HepG2 (cell line): ENCODE measurements around the gene DAB2. TPM values are rescaled to one million over a fixed set of nuclear protein-coding genes. Genes with fewer than 3 reads are reported as not detected.

Source experiments
- ATAC-seq: fragments of 200-7000 bp; cut with Tn5 transposase; 3 replicates; pipeline ENCODE4 v1.9.1; 2020; ENCODE audit warnings: mild to moderate bottlenecking, moderate library complexity
- BruUV-seq: library from RNA; stranded (reverse); fragments of 400-500 nt; replicated peaks from 2 replicates; lab custom pipeline; 2021; lab: Mats Ljungman, UMichigan
- CTCF ChIA-PET: fragments of 300-600 bp; formaldehyde crosslinking; extraction: SDS; loops from one replicate; lab custom pipeline; 2021; ENCODE audit warnings: low total read pairs, inconsistent platforms, low intra/inter-chr PET ratio; lab: Yijun Ruan, JAX
- POLR2A ChIA-PET: fragments of 350-600 bp; sonication (Branson Sonifier 250); formaldehyde crosslinking; loops from one replicate; lab custom pipeline; 2020; ENCODE audit warnings: antibody characterized with exemption, inconsistent platforms; lab: Yijun Ruan, JAX
- DNase-seq: peaks from one replicate; pipeline ENCODE4 v3.0.0-alpha.2; 2015; ENCODE audit warnings: low spot score
- FAIRE-seq: peaks from 3 replicates; lab custom pipeline; 2011; peaks lifted over from hg19 to GRCh38; lab: Jason Lieb, UNC
- H2AFZ ChIP-seq: one replicate; pipeline ENCODE4 v1.6.1; 2011; ENCODE audit warnings: low read length, inconsistent platforms
- H3K27ac ChIP-seq: fragments of 300-600 bp; 3 replicates; pipeline ENCODE4 v1.8.0; 2011; ENCODE audit warnings: mixed run types, mild to moderate bottlenecking, mixed read lengths, low read length, inconsistent platforms; ENCODE audit not compliant: insufficient read depth; ENCODE audit errors: extremely low read length
- H3K27me3 ChIP-seq, 2 experiments: fragments of 200-600 bp in 1 of 2; 2 replicates in 1 of 2; 3 replicates in 1 of 2; pipeline versions ENCODE4 v1.6.0 to v1.8.0; 2011; ENCODE audit warnings: low read length in 2 of 2, mild to moderate bottlenecking in 2 of 2, moderate library complexity in 2 of 2, inconsistent platforms in 1 of 2; ENCODE audit not compliant: insufficient read depth in 2 of 2, control insufficient read depth in 1 of 2
- H3K36me3 ChIP-seq, 2 experiments: fragments of 200-600 bp in 1 of 2; replicated peaks in 1 of 2; 2 replicates in 1 of 2; 3 replicates in 1 of 2; pipeline versions ENCODE4 v1.5.1 to v1.8.0; 2011; ENCODE audit warnings: low read length in 2 of 2, inconsistent platforms in 1 of 2; ENCODE audit not compliant: insufficient read depth in 2 of 2, control insufficient read depth in 1 of 2
- H3K4me1 ChIP-seq: 2 replicates; pipeline ENCODE4 v1.5.1; 2012; ENCODE audit warnings: low read length, inconsistent platforms; ENCODE audit not compliant: insufficient read depth
- H3K4me2 ChIP-seq: 2 replicates; pipeline ENCODE4 v1.6.0; 2011; ENCODE audit warnings: low read depth, low read length, inconsistent platforms
- H3K4me3 ChIP-seq, 3 experiments: fragments of 200-600 bp in 1 of 3; sonication (generic), shearing (Covaris generic) in 1 of 3; replicated peaks in 1 of 3; 2 replicates each; pipeline ENCODE4 v1.5.1; 2011 to 2016; ENCODE audit warnings: low read length in 3 of 3, inconsistent platforms in 2 of 3, low read depth in 2 of 3, mild to moderate bottlenecking in 2 of 3, control low read depth in 1 of 3, mixed read lengths in 1 of 3; ENCODE audit not compliant: insufficient read depth in 1 of 3
- H3K79me2 ChIP-seq: one replicate; pipeline ENCODE4 v1.6.1; 2011; ENCODE audit warnings: low read length, inconsistent platforms; ENCODE audit not compliant: insufficient read depth
- H3K9ac ChIP-seq: 2 replicates; pipeline ENCODE4 v1.6.0; 2011; ENCODE audit warnings: mild to moderate bottlenecking, low read depth, low read length, inconsistent platforms; ENCODE audit not compliant: insufficient read depth
- H3K9me3 ChIP-seq: 2 replicates; pipeline ENCODE4 v1.5.1; 2012; ENCODE audit warnings: mild to moderate bottlenecking, low read length
- H4K20me1 ChIP-seq: 2 replicates; pipeline ENCODE4 v1.6.0; 2011; ENCODE audit warnings: inconsistent platforms, mild to moderate bottlenecking, low read length, moderate library complexity; ENCODE audit not compliant: insufficient read depth
- ATF1 ChIP-seq: IDR thresholded peaks from 2 replicates; pipeline ENCODE4 v1.6.1; 2016; ENCODE audit warnings: mild to moderate bottlenecking, control low read depth
- ATF7 ChIP-seq, 2 experiments: fragments of 450-650 bp in 1 of 2; sonication (generic) in 1 of 2; formaldehyde crosslinking in 1 of 2; IDR thresholded peaks; 2 replicates each; pipeline versions ENCODE4 v1.4.0 to v1.6.1; 2016 to 2020; ENCODE audit warnings: antibody characterized with exemption in 1 of 2, mild to moderate bottlenecking in 1 of 2, missing genetic modification reagents in 1 of 2
- FOSL2 ChIP-seq: sonication (generic); formaldehyde crosslinking; IDR thresholded peaks from 2 replicates; pipeline ENCODE4 v1.4.0; 2020; ENCODE audit warnings: missing genetic modification reagents
- RCOR2 ChIP-seq: IDR thresholded peaks from 2 replicates; pipeline ENCODE4 v1.6.1; 2016; ENCODE audit warnings: missing biosample characterization, missing genetic modification reagents
- ZNF740 ChIP-seq: sonication (generic); formaldehyde crosslinking; IDR thresholded peaks from 2 replicates; pipeline ENCODE4 v1.4.0; 2020; ENCODE audit warnings: missing genetic modification reagents
- ZNF772 ChIP-seq: sonication (generic); formaldehyde crosslinking; IDR thresholded peaks from 2 replicates; pipeline ENCODE4 v1.5.0; 2020; ENCODE audit warnings: mild to moderate bottlenecking, missing genetic modification reagents
- WGBS: methylation state at CpG from one replicate; pipeline ENCODE4 v1.1.6; 2017; ENCODE audit warnings: low lambda C conversion rate; 5-methylcytosine and 5-hydroxymethylcytosine counted together
- in situ Hi-C: cut with HindIII; loops from 2 replicates; pipeline ENCODE4 v1.10.0; 2017; ENCODE audit warnings: low pct_unique_long_range_greater_than_20kb; ENCODE audit not compliant: extremely low pct_ligation_motif_present
- intact Hi-C: fragments of 100-400 bp; cut with micrococcal nuclease; formaldehyde crosslinking; loops from one replicate; pipeline ENCODE4 v1.10.0; 2022; ENCODE audit not compliant: unreplicated experiment
- polyA plus RNA-seq, 8 experiments: library from polyadenylated mRNA; depleted of rRNA in 3 of 8; stranded (reverse) in 7 of 8; unstranded in 1 of 8; fragments of >200 nt; fragmentation: Illumina TruSeq in 4 of 8; extraction: Trizol in 4 of 8; gene quantifications; 2 replicates each; pipeline versions ENCODE4 v1.2.1 to v1.2.3, GENCODE V29; 2011 to 2016; ENCODE audit warnings: low read depth in 4 of 8, missing spikeins in 1 of 8, mixed read lengths in 1 of 8; ENCODE audit not compliant: insufficient read depth in 1 of 8
- total RNA-seq, 5 experiments: library from RNA; depleted of rRNA; stranded (reverse); fragments of >200 nt; fragmentation: Illumina TruSeq; extraction: Trizol; gene quantifications; 2 replicates each; pipeline ENCODE4 v1.2.3, GENCODE V29; 2016; ENCODE audit warnings: low read depth in 1 of 5
- TF ChIP-seq, protein P1 (sequence below): IDR thresholded peaks from 2 replicates; pipeline ENCODE4 v1.6.1; 2016

DAB2 gene
- total and polyA plus RNA-seq, 2 of the 13 experiments (the other 11 are each of a cell fraction or from before 2014, with no cell fraction given), result 6.4 to 6.5 TPM

GRCh38 chr5:39390945-39391344 lies 33.8 kb downstream of the DAB2 start (continued):
- TF ChIP-seq, protein P1, sequence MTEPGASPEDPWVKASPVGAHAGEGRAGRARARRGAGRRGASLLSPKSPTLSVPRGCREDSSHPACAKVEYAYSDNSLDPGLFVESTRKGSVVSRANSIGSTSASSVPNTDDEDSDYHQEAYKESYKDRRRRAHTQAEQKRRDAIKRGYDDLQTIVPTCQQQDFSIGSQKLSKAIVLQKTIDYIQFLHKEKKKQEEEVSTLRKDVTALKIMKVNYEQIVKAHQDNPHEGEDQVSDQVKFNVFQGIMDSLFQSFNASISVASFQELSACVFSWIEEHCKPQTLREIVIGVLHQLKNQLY (CRISPR knock-in tag), result no peak
- no peak for TF ChIP-seq ZNF740 (CRISPR knock-in tag)
- TF ChIP-seq FOSL2 (CRISPR knock-in tag), result no peak

DNA sequence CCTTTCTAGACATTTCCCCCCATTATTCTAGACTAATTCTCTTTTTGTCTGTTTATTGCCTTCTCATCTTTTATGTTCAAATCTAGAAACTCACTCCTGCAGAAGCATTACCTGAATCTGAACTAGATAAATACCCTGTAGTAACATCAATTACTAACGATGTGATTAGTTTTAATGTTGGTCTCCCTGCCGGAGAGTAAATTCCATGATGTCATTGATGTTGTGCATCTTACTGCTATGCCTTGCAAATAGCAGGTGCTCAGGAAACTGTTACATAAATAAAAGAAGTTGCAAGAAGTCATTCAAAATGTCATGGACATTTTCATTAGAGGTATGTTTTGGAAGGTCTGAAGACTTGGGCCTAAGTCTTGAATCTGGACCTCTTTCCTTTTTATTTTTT lies 37.5 kb downstream of the DAB2 start:
- Histone ChIP-seq H3K4me3 (no peak overlapping the region), H3K27ac (no peak overlapping the region), H3K4me2 (no peak overlapping the region), H3K27me3 (no peaks in the 10 kb centered on the region), H2AFZ (no peak overlapping the region), H4K20me1 (no peaks in the 10 kb centered on the region), H3K79me2 (no peaks in the 10 kb centered on the region), H3K9ac (no peak overlapping the region), H3K9me3 (no peaks in the 10 kb centered on the region), H3K4me1 (no peaks in the 10 kb centered on the region), H3K36me3 (peaks cover 10 to 29% of the 10 kb centered on the region in 2 experiments; a peak in 4 of 5 replicates)
- 96% methylated on average over 2 of the region's 2 CpGs for WGBS
- no peak for TF ChIP-seq RCOR2 (CRISPR knock-in tag)
- peak; percentile 54; the same call in 1 of the 2 replicates for TF ChIP-seq ATF7 (IDR thresholded peaks at IDR 0.05)
- no peak for TF ChIP-seq ATF7 (CRISPR knock-in tag; IDR thresholded peaks at IDR 0.05)
- no peak for DNase-seq
- no peak for FAIRE-seq
- in situ Hi-C loops, result no loop called here
- CTCF ChIA-PET, result no interaction called here
- ATAC-seq, result no peak
- POLR2A ChIA-PET, result no interaction called here
- BruUV-seq, result no TSS peak
- intact Hi-C loops, result no loop called here

DNA sequence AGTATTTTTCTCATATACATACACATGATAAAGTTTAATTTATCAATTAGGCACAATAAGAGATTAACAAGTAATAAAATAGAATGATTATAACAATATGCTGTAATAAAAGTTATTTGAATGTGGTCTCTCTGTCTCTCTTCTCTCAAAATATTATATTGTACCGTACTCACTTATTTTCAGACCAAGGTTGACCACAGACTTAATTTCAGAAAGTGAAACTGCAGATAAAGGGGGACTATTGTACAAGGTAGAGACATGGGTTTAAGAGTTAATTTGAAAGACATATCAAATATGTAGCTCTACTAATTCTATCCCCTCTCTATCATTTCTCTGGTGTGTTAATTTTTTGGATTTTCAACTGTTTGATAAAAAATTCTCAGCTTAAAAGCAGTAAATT lies 40.5 kb downstream of the DAB2 start:
- Histone ChIP-seq H3K4me2 (no peak overlapping the region), H3K4me3 (no peak overlapping the region), H3K9me3 (no peaks in the 10 kb centered on the region), H3K9ac (no peak overlapping the region), H4K20me1 (no peaks in the 10 kb centered on the region), H3K79me2 (no peaks in the 10 kb centered on the region), H3K4me1 (no peaks in the 10 kb centered on the region), H2AFZ (no peak overlapping the region), H3K27ac (no peak overlapping the region), H3K36me3 (peaks cover 6 to 15% of the 10 kb centered on the region in 2 experiments; a peak in 3 of 5 replicates), H3K27me3 (no peaks in the 10 kb centered on the region)
- ATAC-seq (no peak), DNase-seq (no peak), FAIRE-seq (no peak)
- WGBS, result 94% methylated on average over 1 of the region's 1 CpG
- in situ Hi-C loops (no loop called here), intact Hi-C loops (no loop called here)
- POLR2A ChIA-PET, result no interaction called here
- no peak for TF ChIP-seq ATF1 (CRISPR knock-in tag)
- no peak for TF ChIP-seq ZNF772 (CRISPR knock-in tag)
- no TSS peak for BruUV-seq
- CTCF ChIA-PET, result no interaction called here
